Measurements from ENCODE around the gene SLC22A31.

GRCh38 chr16:89190150-89190958 is 10.0 kb downstream of the SLC22A31 start:
- TF ChIP-seq CTCF (conservative IDR thresholded peaks at IDR 0.05 in 1 of 2, IDR thresholded peaks at IDR 0.05 in 1 of 2; ENCODE audit: low read depth in 1 of 2, low read length in 2 of 2) (no peak), EZH2 (IDR thresholded peaks at IDR 0.05; ENCODE audit: low read length, missing control alignments) (no peak)

Measured in fibroblast of lung (primary cell).